ENCODE measurements around the gene NRN1L.
"Not testable (repeated sequence)": the region's sequence is repeated elsewhere in the genome, so short reads cannot be mapped to it uniquely, and the experiment has no call there.

The NRN1L gene

GRCh38 chr16:67882374-67883145 is 2.1 kb upstream of the NRN1L start:
- DNase-seq, result peak in 13 of 14 donors; percentile 9 to 89 (median 67)

GRCh38 chr16:67883146-67883871 is 1.4 kb upstream of the NRN1L start:
- DNase-seq, result no peak

GRCh38 chr16:67883872-67884261 is 818 bp upstream of the NRN1L start:
- peak in 9 of 14 donors; percentile 11 to 39 (median 32) for DNase-seq

- no peak for DNase-seq
These were observed 860 bp downstream of the NRN1L start for GRCh38 chr16:67885545-67885944.

- DNase-seq, result no peak
These were observed 1.3 kb downstream of the NRN1L start for GRCh38 chr16:67885976-67886375.

GRCh38 chr16:67886387-67886786 is 1.7 kb downstream of the NRN1L start:
- DNase-seq, result no peak

- no peak for DNase-seq
These were observed 3.6 kb downstream of the NRN1L start for GRCh38 chr16:67888331-67888730.

- DNase-seq, result no peak
These were observed 7.7 kb downstream of the NRN1L start for GRCh38 chr16:67892375-67892774.

- peak; percentile 72 to 96 (median 90) for DNase-seq
These were observed 8.4 kb downstream of the NRN1L start, which contains the start of gene PSKH1 for GRCh38 chr16:67892899-67893742. Gene PSKH1, plus strand, starts transcription at chr16:67893254. Its CDS starts 15,496 bp downstream, at chr16:67908750.

GRCh38 chr16:67893743-67894399 is 9.2 kb downstream of the NRN1L start:
- no peak for DNase-seq

GRCh38 chr16:67897231-67897630 is 12.5 kb downstream of the NRN1L start:
- peak in 5 of 14 donors; percentile 4 to 37 (median 11) for DNase-seq

- no peak for DNase-seq
These were observed 17.0 kb downstream of the NRN1L start for GRCh38 chr16:67901734-67902133.

- DNase-seq, result no peak
These were observed 18.1 kb downstream of the NRN1L start for GRCh38 chr16:67902831-67903230.

GRCh38 chr16:67907397-67908180 is 22.9 kb downstream of the NRN1L start:
- DNase-seq, result no peak

- DNase-seq, result no peak
These were observed 24.5 kb downstream of the NRN1L start for GRCh38 chr16:67909056-67909742.

- peak in 10 of 14 donors; percentile 22 to 89 (median 64) for DNase-seq
These were observed 25.5 kb downstream of the NRN1L start for GRCh38 chr16:67910158-67910557.

- no peak for DNase-seq
These were observed 30.2 kb downstream of the NRN1L start for GRCh38 chr16:67914758-67915495.

- not testable (repeated sequence) for DNase-seq
These were observed 30.7 kb downstream of the NRN1L start for GRCh38 chr16:67915496-67915769.

- peak in 1 of 14 donors; percentile 9 for DNase-seq
These were observed 31.4 kb downstream of the NRN1L start for GRCh38 chr16:67915831-67916723.
